Endothelial cell of hepatic sinusoid (primary cell): ENCODE results near the gene RPL19.

Source experiments
- in situ Hi-C: cut with HindIII; loops from 2 replicates; pipeline ENCODE4 v1.10.0; 2017; ENCODE audit warnings: low sequenced_read_pairs

Gene RPL19

GRCh38 chr17:39171933-39172332, 28.1 kb upstream of the RPL19 start:
- in situ Hi-C loops, result no loop called here

- in situ Hi-C loops, result no loop called here
Measured at GRCh38 chr17:39173080-39173479, 27.0 kb upstream of the RPL19 start.

- in situ Hi-C loops, result no loop called here
Measured at GRCh38 chr17:39173526-39174274, 26.4 kb upstream of the RPL19 start.

GRCh38 chr17:39174920-39175694, 25.0 kb upstream of the RPL19 start:
- in situ Hi-C loops, result loop anchor here (25.0 kb wide), 1 partner anchor 113 kb away; no protein-coding TSS in a partner anchor

- in situ Hi-C loops, result loop anchor here (25.0 kb wide), 1 partner anchor 113 kb away; no protein-coding TSS in a partner anchor
Measured at GRCh38 chr17:39175695-39176093, 24.4 kb upstream of the RPL19 start.

- in situ Hi-C loops, result loop anchor here (25.0 kb wide), 1 partner anchor 115 kb away; no protein-coding TSS in a partner anchor
Measured at GRCh38 chr17:39177256-39177655, 22.8 kb upstream of the RPL19 start.

- in situ Hi-C loops, result loop anchor here (25.0 kb wide), 1 partner anchor 116 kb away; no protein-coding TSS in a partner anchor
Measured at GRCh38 chr17:39178536-39178935, 21.5 kb upstream of the RPL19 start.

GRCh38 chr17:39181303-39181702, 18.8 kb upstream of the RPL19 start:
- in situ Hi-C loops, result loop anchor here (25.0 kb wide), 1 partner anchor 119 kb away; no protein-coding TSS in a partner anchor

GRCh38 chr17:39183045-39183444, 17.0 kb upstream of the RPL19 start:
- in situ Hi-C loops, result loop anchor here (25.0 kb wide), 1 partner anchor 121 kb away; no protein-coding TSS in a partner anchor

GRCh38 chr17:39183720-39184119, 16.4 kb upstream of the RPL19 start:
- in situ Hi-C loops, result loop anchor here (25.0 kb wide), 1 partner anchor 121 kb away; no protein-coding TSS in a partner anchor

GRCh38 chr17:39186481-39187002, 13.5 kb upstream of the RPL19 start:
- in situ Hi-C loops, result loop anchor here (25.0 kb wide), 1 partner anchor 124 kb away; no protein-coding TSS in a partner anchor

GRCh38 chr17:39187152-39187830, 12.8 kb upstream of the RPL19 start:
- in situ Hi-C loops, result loop anchor here (25.0 kb wide), 1 partner anchor 125 kb away; no protein-coding TSS in a partner anchor

- in situ Hi-C loops, result loop anchor here (25.0 kb wide), 1 partner anchor 130 kb away; no protein-coding TSS in a partner anchor
Measured at GRCh38 chr17:39191750-39192510, 8.2 kb upstream of the RPL19 start.

- in situ Hi-C loops, result loop anchor here (25.0 kb wide), 1 partner anchor 131 kb away; no protein-coding TSS in a partner anchor
Measured at GRCh38 chr17:39192901-39193300, 7.2 kb upstream of the RPL19 start.

- in situ Hi-C loops, result loop anchor here (25.0 kb wide), 1 partner anchor 131 kb away; no protein-coding TSS in a partner anchor
Measured at GRCh38 chr17:39193346-39193745, 6.7 kb upstream of the RPL19 start.

GRCh38 chr17:39194089-39194984, 5.7 kb upstream of the RPL19 start:
- in situ Hi-C loops, result loop anchor here (25.0 kb wide), 1 partner anchor 132 kb away; no protein-coding TSS in a partner anchor

GRCh38 chr17:39194985-39195524, 5.0 kb upstream of the RPL19 start:
- in situ Hi-C loops, result loop anchor here (5.0 to 25.0 kb wide), 2 partner anchors 52 to 133 kb away; no protein-coding TSS in a partner anchor

GRCh38 chr17:39195568-39196160, 4.4 kb upstream of the RPL19 start:
- in situ Hi-C loops, result loop anchor here (5.0 to 25.0 kb wide), 2 partner anchors 52 to 133 kb away; no protein-coding TSS in a partner anchor
